ENCODE data around the gene GOLGA1. TPM values are rescaled to one million over a fixed set of nuclear protein-coding genes. Genes with fewer than 3 reads are reported as not detected.

GOLGA1 gene
- polyA plus RNA-seq, 1 of the 3 experiments (the other 2 are of a cell fraction) = 10.0 TPM

GRCh38 chr9:124861342-124862229, 79.3 kb downstream of the GOLGA1 start, which contains the start of the genes ARPC5L and RPL35:
Gene ARPC5L, plus strand, starts transcription at chr9:124862130. Its CDS starts 7,161 bp downstream, at chr9:124869291.
Gene RPL35, minus strand, starts transcription at chr9:124861957. Its CDS starts 45 bp downstream, at chr9:124861912.
- Histone ChIP-seq H3K9me3 (no peaks in the 10 kb centered on the region), H3K9me2 (no peaks in the 10 kb centered on the region), H2AFZ (ENCODE audit: low read depth) (peak within 1 kb of the TSS; percentile 76), H3K4me3 (ENCODE audit: low read depth in 2 of 2, low read length in 1 of 2) (peak within 1 kb of the TSS; percentile 83 to 98), H3K9ac (peak within 1 kb of the TSS; percentile 99), H3K79me2 (ENCODE audit: insufficient read depth) (peaks cover 34% of the 10 kb centered on the region), H3K27me3 (ENCODE audit: insufficient read depth) (no peaks in the 10 kb centered on the region), H3K4me2 (peak within 1 kb of the TSS; percentile 90), H4K20me1 (ENCODE audit: insufficient read depth) (peaks cover 50% of the 10 kb centered on the region), H3K27ac (ENCODE audit: low read depth in 2 of 2, low read length in 1 of 2) (peak within 1 kb of the TSS; percentile 79 to 90), H3K4me1 (ENCODE audit: control insufficient read depth in 1 of 2, insufficient read depth in 2 of 2, low read depth in 1 of 2, low read length in 1 of 2) (peaks cover 13 to 27% of the 10 kb centered on the region in 2 experiments; a peak in 1 of 4 replicates), H3K36me3 (replicated peaks in 1 of 2; ENCODE audit: control insufficient read depth in 1 of 2, insufficient read depth in 2 of 2, low read length in 1 of 2) (peaks cover 35 to 40% of the 10 kb centered on the region in 2 experiments), H3F3A (replicated peaks; ENCODE audit: insufficient read depth) (peaks cover 34% of the 10 kb centered on the region)
- ChIA-PET CTCF (interaction anchor here (5.3 to 33.6 kb wide), 2 partner anchors 9 to 86 kb away, joined by 55 to 1436 read pairs; partner anchors contain the start of genes NR6A1, OLFML2A and WDR38), POLR2A (interaction anchor here (0.8 to 2.0 kb wide), 10 partner anchors 9 to 515 kb away, joined by 3 to 12 read pairs (median 4); partner anchors contain the start of genes HSPA5, NR6A1 and WDR38)
- DNase-seq = peak; percentile 100
- 1% methylated on average over 12 of the region's 92 CpGs for WGBS (ENCODE audit: low lambda C conversion rate)
- TF ChIP-seq USF1 (IDR thresholded peaks at IDR 0.05; ENCODE audit: borderline replicate concordance, low read depth) (peak; percentile 22; the same call in 1 of the 2 replicates), TAF1 (IDR thresholded peaks at IDR 0.05; ENCODE audit: borderline replicate concordance, low read depth, low read length) (peak; percentile 99), IRF3 (IDR thresholded peaks at IDR 0.05; ENCODE audit: low read depth, low read length) (no peak), REST (IDR thresholded peaks at IDR 0.05; ENCODE audit: low read depth, low read length) (peak; percentile 68; the same call in 1 of the 2 replicates), EP300 (IDR thresholded peaks at IDR 0.05; ENCODE audit: borderline replicate concordance in 1 of 2, low read depth in 1 of 2, low read length in 1 of 2) (no peak), SIN3A (IDR thresholded peaks at IDR 0.05; ENCODE audit: borderline replicate concordance, low read depth, low read length) (peak; percentile 57; the same call in 1 of the 2 replicates), EZH2phosphoT487 (IDR thresholded peaks at IDR 0.05; ENCODE audit: borderline replicate concordance, low read depth) (no peak), POLR2AphosphoS5 (IDR thresholded peaks at IDR 0.05; ENCODE audit: low read depth, low read length) (peak; percentile 98), MXI1 (IDR thresholded peaks at IDR 0.05; ENCODE audit: low read depth, low read length) (peak; percentile 81), GATA2 (CRISPR knock-in tag; IDR thresholded peaks at IDR 0.05) (peak; percentile 5; the same call in 1 of the 2 replicates), FOXJ3 (CRISPR knock-in tag; IDR thresholded peaks at IDR 0.05) (no peak), RFX5 (IDR thresholded peaks at IDR 0.05; ENCODE audit: low read length) (no peak), RXRA (IDR thresholded peaks at IDR 0.05; ENCODE audit: borderline replicate concordance, low read depth) (no peak), CHD2 (IDR thresholded peaks at IDR 0.05; ENCODE audit: low read length, partially characterized antibody) (peak; percentile 73), ZBTB33 (IDR thresholded peaks at IDR 0.05; ENCODE audit: borderline replicate concordance, low read depth) (no peak), TCF12 (IDR thresholded peaks at IDR 0.05) (no peak; the same call in 1 of the 2 replicates), JUND (IDR thresholded peaks at IDR 0.05) (peak; percentile 3; the same call in 1 of the 2 replicates), GABPA (IDR thresholded peaks at IDR 0.05; ENCODE audit: low read depth) (peak; percentile 96), RCOR1 (IDR thresholded peaks at IDR 0.05; ENCODE audit: low read length) (0 out of 2 replicates have a peak, but pooled peaks have one; percentile 6), RAD21 (IDR thresholded peaks at IDR 0.05; ENCODE audit: low read length) (no peak), YY1 (IDR thresholded peaks at IDR 0.05; ENCODE audit: low read depth) (0 out of 2 replicates have a peak, but pooled peaks have one; percentile 33), FOSL2 (IDR thresholded peaks at IDR 0.05; ENCODE audit: borderline replicate concordance, low read depth) (no peak)
